ENCODE results near the gene PXYLP1.

PXYLP1 gene

DNA sequence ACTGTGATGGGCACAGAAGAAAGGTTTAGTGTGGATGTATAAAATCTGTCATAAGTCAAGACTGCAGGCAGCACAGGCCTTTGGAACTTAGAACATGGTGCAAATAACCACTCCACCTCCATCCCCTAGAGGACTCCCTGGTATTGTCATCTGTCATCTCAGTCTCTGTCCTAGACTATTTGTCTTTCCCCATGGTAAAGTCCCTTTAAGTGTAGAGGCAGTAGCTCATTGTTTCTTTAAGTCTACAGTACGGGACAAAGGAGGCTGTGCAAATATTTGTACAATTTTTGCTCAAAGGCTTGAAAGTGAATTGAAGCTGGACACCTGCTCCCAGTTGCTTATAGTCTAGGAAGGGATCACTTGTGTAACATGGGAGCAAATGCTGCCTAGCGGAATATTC lies 3.2 kb upstream of the PXYLP1 start:
- no peak for DNase-seq (ENCODE audit: low read depth)

DNA sequence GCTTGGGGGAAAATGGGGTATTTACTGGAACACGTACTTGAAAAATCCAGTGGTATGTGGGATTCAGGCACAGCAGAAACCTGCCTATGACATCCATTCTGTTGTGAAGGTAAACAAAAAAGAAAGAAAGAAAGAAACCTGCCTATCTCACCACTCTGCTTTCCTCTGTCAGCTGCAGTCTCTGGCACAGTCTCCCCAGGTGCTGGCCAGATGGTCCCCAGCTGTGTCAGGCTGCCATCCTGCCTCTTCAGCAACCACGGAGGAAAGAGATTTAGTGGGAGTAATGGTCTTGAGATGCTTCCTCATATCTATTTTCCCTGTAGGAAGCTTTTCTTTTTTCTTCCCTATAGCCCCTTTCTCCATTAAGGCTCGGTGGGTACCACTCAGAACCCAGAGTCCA lies 2.5 kb upstream of the PXYLP1 start:
- DNase-seq (ENCODE audit: low read depth), result no peak

DNA sequence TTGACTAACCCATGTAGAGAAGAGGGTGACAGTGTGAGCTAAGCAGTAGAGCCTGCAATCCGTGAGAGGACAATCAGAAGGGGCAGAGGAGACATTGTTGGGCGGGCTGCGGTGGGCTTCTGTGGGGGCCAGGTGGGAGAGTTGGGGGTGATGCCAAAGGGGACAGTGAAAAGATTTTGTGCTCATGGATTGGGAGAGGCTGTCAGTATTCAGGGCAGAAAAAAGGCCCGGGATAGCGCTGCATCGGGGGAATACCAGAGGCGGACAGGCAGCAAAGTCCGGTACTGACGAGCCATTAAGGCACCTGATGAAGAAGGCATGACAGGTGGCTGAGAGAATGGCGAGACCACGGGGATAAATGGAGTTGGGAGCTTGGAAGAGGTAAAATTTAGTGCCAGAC lies 1.3 kb upstream of the PXYLP1 start:
- DNase-seq (ENCODE audit: low read depth), result no peak

DNA sequence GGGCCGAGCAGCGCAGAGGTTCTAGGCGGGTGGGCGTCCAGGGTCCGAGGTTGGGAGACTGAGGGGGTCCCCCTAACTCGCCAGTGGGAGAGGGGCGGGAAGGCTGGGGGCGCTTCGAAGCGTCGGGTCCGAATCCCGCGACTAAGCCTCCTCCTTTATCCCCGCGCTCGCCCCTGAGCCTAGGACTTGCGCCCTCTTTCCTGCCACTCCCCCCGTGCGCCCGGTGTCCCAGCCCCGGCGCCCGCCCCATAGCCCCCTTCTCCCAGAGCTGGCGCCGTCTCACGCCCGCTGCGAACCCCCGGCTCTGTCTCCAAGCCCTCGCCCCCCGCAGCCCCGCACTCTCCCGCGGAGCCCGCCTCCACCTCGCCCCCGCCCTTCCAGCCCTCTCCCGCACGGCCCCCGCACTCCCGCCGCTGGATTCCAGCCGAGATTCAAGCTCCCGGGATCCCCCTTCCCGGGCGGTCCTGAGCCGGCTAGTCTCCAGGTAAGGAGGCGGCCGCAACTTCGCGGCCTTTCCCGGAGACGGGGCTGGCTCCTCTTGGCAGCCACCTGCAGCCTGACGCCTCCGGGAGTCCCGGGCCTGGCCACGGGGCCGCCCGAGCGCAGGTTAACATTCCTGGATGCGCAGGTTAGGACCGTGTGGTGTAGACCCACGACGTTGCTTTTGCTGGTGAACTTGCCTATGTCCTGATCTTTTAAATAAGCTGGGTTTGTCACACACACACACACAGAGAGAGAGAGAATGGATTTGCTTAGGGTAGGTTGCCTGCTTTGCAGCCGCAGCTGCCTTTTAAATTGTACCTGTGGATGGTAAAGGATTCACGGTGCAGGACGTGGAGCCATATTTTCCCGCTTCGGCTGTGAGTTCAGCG lies 563 bp downstream of the PXYLP1 start:
- no peak for DNase-seq (ENCODE audit: low read depth)

- no peak for DNase-seq (ENCODE audit: low read depth)
These were observed 2.0 kb downstream of the PXYLP1 start for GRCh38 chr3:141233457-141234161.

- DNase-seq (ENCODE audit: low read depth), result no peak
These were observed 2.7 kb downstream of the PXYLP1 start for GRCh38 chr3:141234283-141234682.

DNA sequence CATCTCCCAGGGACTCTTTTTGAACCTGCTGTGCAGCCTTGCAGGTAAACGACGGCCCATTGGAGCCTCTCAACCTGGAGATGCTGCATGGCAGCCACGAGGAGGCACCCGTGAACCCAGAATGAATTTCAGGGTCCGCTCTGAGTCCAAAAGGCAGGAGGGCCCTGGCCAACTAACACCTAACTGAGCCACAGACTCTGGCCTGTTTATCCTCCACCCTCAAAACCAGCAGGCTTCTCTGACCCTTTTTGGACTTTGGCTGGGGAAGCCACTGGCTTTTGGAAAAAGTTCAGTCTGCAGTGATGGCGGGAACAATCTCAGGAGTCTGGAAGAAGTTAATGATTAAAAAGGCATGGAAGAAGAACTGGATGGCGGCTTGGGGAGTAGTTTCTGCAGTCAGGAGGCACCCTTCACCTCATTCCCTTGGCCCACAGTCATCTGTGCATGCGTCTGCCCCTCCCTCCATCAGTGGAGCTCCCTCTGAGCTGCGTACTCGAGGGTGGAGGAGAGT lies 4.1 kb downstream of the PXYLP1 start:
- DNase-seq (ENCODE audit: low read depth), result no peak

- no peak for DNase-seq (ENCODE audit: low read depth)
These were observed 4.7 kb downstream of the PXYLP1 start for GRCh38 chr3:141236361-141236760.

- DNase-seq (ENCODE audit: low read depth), result no peak
These were observed 6.3 kb downstream of the PXYLP1 start for GRCh38 chr3:141237701-141238521.

DNA sequence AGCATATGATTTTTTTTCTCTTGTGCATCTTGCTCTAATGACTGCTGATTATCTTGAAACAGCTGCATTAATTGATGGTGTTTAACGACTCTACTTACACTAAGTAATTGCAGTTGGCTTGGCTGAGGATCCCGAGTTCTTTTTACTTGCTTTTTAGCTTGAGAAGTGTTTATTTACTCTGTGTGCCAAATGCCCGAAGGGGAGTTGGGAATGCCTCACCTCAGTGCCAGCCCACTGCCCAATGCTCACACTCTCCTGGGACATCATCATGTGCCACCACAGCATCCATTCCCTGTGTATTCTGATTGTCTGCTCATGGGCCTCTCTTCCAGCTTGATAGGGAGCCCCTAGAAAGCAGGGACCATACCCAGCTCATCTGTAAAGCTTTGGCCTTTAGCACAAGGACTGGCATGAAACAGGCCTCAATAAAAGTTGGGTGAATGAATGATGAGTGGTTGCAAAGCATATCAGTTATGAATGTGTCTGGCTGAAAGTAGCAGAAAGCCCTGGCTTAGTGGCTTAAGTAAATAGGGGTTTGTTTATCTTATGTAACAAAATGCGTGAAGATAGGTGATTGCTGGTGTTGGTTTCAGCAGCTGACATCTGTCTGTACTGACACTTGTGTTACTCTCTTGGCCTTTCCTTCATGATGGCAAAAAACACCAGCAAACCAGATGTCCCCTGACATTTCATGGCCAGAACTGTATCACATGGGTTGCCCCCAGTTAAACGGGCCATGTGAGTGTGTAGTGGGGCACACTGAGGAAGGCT lies 8.1 kb downstream of the PXYLP1 start:
- no peak for DNase-seq (ENCODE audit: low read depth)

- DNase-seq (ENCODE audit: low read depth), result no peak
These were observed 8.7 kb downstream of the PXYLP1 start for GRCh38 chr3:141240286-141240685.

DNA sequence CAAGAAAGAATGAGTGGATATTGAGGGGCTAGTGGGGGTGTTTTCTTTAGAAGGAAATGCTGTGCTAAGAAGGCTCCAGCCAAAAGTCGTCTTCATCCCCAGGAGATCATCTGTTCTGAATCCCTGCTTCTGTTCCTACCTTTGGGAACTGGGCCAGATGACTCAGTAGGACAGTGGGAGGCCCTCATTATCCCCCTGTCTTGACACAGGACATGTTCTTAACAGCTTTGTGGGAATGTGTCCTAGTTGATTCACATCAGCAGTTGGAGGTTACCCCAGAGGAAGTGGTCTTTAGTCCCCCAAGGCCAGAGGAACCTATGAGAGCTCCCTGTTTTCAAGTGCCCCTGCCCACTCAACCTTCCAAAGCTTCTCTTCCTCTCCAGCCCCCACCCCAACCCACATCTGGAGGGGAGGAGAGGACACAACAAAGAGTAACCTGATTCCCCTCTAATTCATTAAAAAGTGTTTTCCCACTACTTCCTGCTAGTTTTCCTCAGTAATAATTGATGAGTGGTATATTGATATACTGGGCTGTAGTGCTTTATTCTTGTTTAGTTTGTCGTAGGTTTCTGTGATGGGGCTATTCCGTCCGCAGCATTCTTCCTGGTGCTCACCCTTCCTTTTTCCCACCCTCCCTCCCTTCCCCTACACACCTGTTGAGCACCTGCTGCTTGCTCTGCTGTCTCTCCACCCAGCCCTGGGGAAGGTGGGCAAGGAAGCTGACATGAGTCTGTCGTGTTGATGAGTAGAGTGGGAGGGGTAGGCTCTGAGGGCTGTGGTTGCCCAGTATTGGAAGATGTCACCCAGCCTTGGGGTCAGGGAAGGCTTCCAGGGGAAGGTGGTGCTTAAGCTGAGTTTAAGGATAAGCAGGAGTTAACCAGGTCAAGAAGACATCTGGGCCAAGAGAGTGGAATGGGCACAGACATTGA lies 9.3 kb downstream of the PXYLP1 start:
- DNase-seq (ENCODE audit: low read depth), result no peak

GRCh38 chr3:141241616-141242376 lies 10.2 kb downstream of the PXYLP1 start:
- no peak for DNase-seq (ENCODE audit: low read depth)

DNA sequence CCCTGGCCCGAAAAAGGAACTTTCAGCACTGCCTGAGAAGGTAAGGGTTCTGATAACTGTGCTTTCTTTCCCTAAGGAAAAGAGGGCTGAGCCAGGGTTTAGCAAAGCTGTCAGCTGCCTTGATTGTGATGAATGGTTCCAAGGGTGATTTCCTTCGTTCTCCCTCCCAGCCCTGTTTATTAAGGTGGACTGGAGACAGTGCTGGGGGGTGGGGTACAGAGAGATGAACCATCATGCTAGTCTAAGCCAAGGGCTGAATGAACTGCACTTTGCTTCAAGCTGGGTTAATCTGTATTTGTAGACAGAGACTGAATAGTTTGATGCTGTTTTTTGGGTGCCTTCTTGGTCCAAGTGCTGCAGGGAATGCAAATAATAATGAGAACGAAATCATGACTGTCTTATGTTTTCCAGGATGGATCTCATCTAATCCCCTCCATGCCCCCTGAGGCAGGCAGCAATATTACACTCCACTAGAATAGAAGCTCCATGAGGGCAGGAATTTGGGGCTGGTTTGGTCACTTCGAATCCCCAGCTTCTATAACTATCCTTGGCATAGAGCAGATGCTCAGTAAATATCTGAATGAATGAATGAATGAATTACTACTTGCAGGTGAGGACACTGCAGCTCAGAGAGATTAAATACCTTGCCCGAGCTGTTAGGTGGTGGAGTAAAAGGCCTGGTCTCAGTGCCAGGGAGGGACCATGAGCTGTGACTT lies 10.9 kb downstream of the PXYLP1 start:
- DNase-seq (ENCODE audit: low read depth), result no peak

GRCh38 chr3:141243271-141243707 lies 11.7 kb downstream of the PXYLP1 start:
- peak; percentile 50 for DNase-seq (ENCODE audit: low read depth)

DNA sequence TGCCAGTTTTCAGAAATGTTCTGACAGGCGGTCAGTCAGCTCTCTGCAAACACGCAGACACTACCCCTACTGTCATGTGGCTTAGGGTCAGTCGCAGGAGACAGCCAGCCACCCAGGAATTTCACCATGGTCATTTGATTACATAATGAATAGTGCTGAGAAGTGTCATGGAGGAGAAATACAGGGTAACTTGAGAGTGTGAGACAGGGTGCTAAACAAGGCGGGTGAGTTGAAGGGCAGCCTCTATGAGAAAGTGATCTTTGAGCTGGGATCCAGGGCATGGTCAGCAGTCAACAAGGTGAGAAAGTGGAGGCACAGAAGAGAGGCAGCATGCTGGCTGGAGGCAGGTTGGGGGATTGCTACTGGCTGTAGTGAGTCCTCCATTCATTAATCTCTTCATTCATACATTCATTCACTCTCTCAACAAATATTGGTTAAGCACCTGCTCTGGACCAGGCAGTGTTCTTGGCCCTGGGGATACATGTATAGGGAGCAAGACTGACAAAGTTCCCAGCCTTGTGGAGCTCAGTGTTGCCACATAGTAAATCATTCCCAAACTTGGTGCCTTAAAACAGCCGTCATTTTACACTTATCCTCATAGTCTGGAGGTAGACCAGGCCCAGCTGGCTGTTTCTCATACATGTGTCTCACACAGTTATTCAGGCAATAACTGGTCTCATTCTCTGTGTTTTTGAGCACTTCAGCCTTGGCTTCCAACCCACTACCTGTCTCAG lies 14.8 kb downstream of the PXYLP1 start:
- no peak for DNase-seq (ENCODE audit: low read depth)

GRCh38 chr3:141246958-141247301 lies 15.3 kb downstream of the PXYLP1 start:
- no peak for DNase-seq (ENCODE audit: low read depth)

DNA sequence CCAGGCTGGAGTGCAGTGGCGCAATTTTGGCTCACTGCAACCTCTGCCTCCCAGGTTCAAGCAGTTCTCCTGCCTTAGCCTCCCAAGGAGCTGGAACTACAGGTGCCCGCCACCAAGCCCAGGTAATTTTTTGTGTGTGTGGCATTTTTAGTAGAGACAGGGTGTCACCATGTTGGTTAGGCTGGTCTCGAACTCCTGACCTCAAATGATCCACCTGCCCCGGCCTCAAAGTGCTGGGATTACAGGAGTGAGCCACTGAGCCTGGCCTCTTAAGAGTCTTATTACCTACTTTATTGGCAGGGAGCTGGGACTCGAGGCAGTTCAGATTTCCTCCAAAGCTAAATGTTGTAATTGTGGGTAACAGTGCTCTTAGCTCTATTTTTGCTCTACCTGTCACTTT lies 16.4 kb downstream of the PXYLP1 start:
- DNase-seq (ENCODE audit: low read depth), result no peak
